Progenitor cell of endocrine pancreas (in vitro differentiated cells): ENCODE data around the gene FRK. TPM values are rescaled to one million over a fixed set of nuclear protein-coding genes. Genes with fewer than 3 reads are reported as not detected.
A peak's percentile ranks its signal among the peaks of the same experiment; 100 is the strongest.

Source experiments
- DNase-seq: peaks from one replicate; pipeline ENCODE4 v3.0.0; 2021; ENCODE audit warnings: low spot score; ENCODE audit not compliant: unreplicated experiment
- H3K27ac Mint-ChIP-seq: 2 replicates; pipeline ENCODE4 v1.8.0; 2021; ENCODE audit warnings: mild to moderate bottlenecking, moderate library complexity, mixed read lengths
- H3K27me3 Mint-ChIP-seq: 2 replicates; pipeline ENCODE4 v1.8.0; 2021; ENCODE audit warnings: mixed read lengths
- H3K36me3 Mint-ChIP-seq: 2 replicates; pipeline ENCODE4 v1.8.0; 2022; ENCODE audit warnings: mixed read lengths; ENCODE audit not compliant: insufficient read depth
- H3K4me1 Mint-ChIP-seq: 2 replicates; pipeline ENCODE4 v1.8.0; 2021; ENCODE audit warnings: low read depth, mixed read lengths
- H3K4me3 Mint-ChIP-seq: 2 replicates; pipeline ENCODE4 v1.8.0; 2021; ENCODE audit warnings: low read depth, mild to moderate bottlenecking, moderate library complexity, mixed read lengths
- H3K9me3 Mint-ChIP-seq: 2 replicates; pipeline ENCODE4 v1.8.0; 2021; ENCODE audit warnings: low read depth, mixed read lengths
- CTCF ChIP-seq: fragments of 200-600 bp; sonication (generic); IDR thresholded peaks from one replicate; pipeline ENCODE4 v1.5.0; 2021; ENCODE audit warnings: antibody characterized with exemption, mild to moderate bottlenecking; ENCODE audit not compliant: unreplicated experiment
- total RNA-seq: library from RNA; stranded (reverse); gene quantifications from 2 replicates; pipeline ENCODE4 v1.2.1, GENCODE V29; 2021

Gene FRK
- total RNA-seq, 1 donor from 2014 or later, result 8.6 TPM

- no peaks in the 10 kb centered on the region for H3K27me3 Mint-ChIP-seq
- DNase-seq, result no peak
- H3K36me3 Mint-ChIP-seq, result no peaks in the 10 kb centered on the region
- no peak overlapping the region for H3K27ac Mint-ChIP-seq
- no peak overlapping the region for H3K4me3 Mint-ChIP-seq
- no peaks in the 10 kb centered on the region for H3K4me1 Mint-ChIP-seq
- TF ChIP-seq CTCF, result no peak
- H3K9me3 Mint-ChIP-seq, result no peaks in the 10 kb centered on the region
These were observed 160.9 kb downstream of the FRK start for GRCh38 chr6:115899730-115900282.

GRCh38 chr6:115898246-115898645, 162.4 kb downstream of the FRK start:
- Mint-ChIP-seq H3K4me1 (peaks cover 5% of the 10 kb centered on the region), H3K27ac (no peak overlapping the region), H3K9me3 (no peaks in the 10 kb centered on the region), H3K4me3 (no peak overlapping the region), H3K27me3 (no peaks in the 10 kb centered on the region), H3K36me3 (no peaks in the 10 kb centered on the region)
- no peak for TF ChIP-seq CTCF
- no peak for DNase-seq

GRCh38 chr6:115896538-115897129, 164.1 kb downstream of the FRK start:
- Mint-ChIP-seq H3K4me1 (peaks cover 5% of the 10 kb centered on the region), H3K4me3 (no peak overlapping the region), H3K27me3 (no peaks in the 10 kb centered on the region), H3K9me3 (no peaks in the 10 kb centered on the region), H3K36me3 (no peaks in the 10 kb centered on the region), H3K27ac (no peak overlapping the region)
- TF ChIP-seq CTCF, result peak; percentile 87
- DNase-seq, result no peak

GRCh38 chr6:115894426-115894992, 166.2 kb downstream of the FRK start:
- Mint-ChIP-seq H3K36me3 (no peaks in the 10 kb centered on the region), H3K27me3 (no peaks in the 10 kb centered on the region), H3K4me1 (peaks cover 5% of the 10 kb centered on the region), H3K4me3 (no peak overlapping the region), H3K9me3 (no peaks in the 10 kb centered on the region), H3K27ac (no peak overlapping the region)
- DNase-seq, result no peak
- TF ChIP-seq CTCF, result no peak

GRCh38 chr6:115891750-115892149, 168.9 kb downstream of the FRK start:
- Mint-ChIP-seq H3K27ac (no peak overlapping the region), H3K36me3 (no peaks in the 10 kb centered on the region), H3K9me3 (no peaks in the 10 kb centered on the region), H3K27me3 (no peaks in the 10 kb centered on the region), H3K4me1 (peaks cover 5% of the 10 kb centered on the region), H3K4me3 (no peak overlapping the region)
- no peak for TF ChIP-seq CTCF
- no peak for DNase-seq
